IMR-90 (cell line): ENCODE measurements around the gene IL6ST. TPM values are rescaled to one million over a fixed set of nuclear protein-coding genes. Genes with fewer than 3 reads are reported as not detected.

Source experiments
- ATAC-seq: fragments of 200-7000 bp; cut with Tn5 transposase; 2 replicates; pipeline ENCODE4 v1.9.1; 2020; ENCODE audit warnings: low read depth, mild to moderate bottlenecking, moderate library complexity
- BruUV-seq: library from RNA; stranded (reverse); fragments of 400-500 nt; replicated peaks from 2 replicates; lab custom pipeline; 2021; lab: Mats Ljungman, UMichigan
- CTCF ChIA-PET: fragments of 300-600 bp; formaldehyde crosslinking; extraction: SDS; loops from one replicate; lab custom pipeline; 2021; ENCODE audit warnings: antibody characterized with exemption; lab: Yijun Ruan, JAX
- POLR2A ChIA-PET: fragments of 300-600 bp; sonication (Branson Sonifier 250); formaldehyde crosslinking; loops from one replicate; lab custom pipeline; 2022; ENCODE audit warnings: antibody characterized with exemption; ENCODE audit not compliant: unreplicated experiment; lab: Charles Lee
- DNase-seq: peaks from one replicate; pipeline ENCODE4 v3.0.0; 2013
- H2AFZ ChIP-seq: replicated peaks from 2 replicates; pipeline ENCODE3; 2013; ENCODE audit warnings: low read length, mild to moderate bottlenecking; ENCODE audit not compliant: poor library complexity
- H2AK5ac ChIP-seq: 2 replicates; pipeline ENCODE4 v1.6.1; 2013; ENCODE audit warnings: low read depth, low read length, inconsistent platforms
- H2AK9ac ChIP-seq: replicated peaks from 2 replicates; pipeline ENCODE3; 2013; ENCODE audit warnings: mild to moderate bottlenecking, low read depth, low read length, moderate library complexity; ENCODE audit not compliant: poor library complexity
- H2BK120ac ChIP-seq: 2 replicates; pipeline ENCODE4 v1.6.1; 2013; ENCODE audit warnings: low read depth, low read length, inconsistent platforms
- H2BK15ac ChIP-seq: 3 replicates; pipeline ENCODE4 v1.6.1; 2013; ENCODE audit warnings: low read depth, low read length, inconsistent platforms
- H2BK20ac ChIP-seq: 2 replicates; pipeline ENCODE4 v1.6.1; 2013; ENCODE audit warnings: low read depth, mild to moderate bottlenecking, inconsistent platforms, low read length, moderate library complexity
- H2BK5ac ChIP-seq: 2 replicates; pipeline ENCODE4 v1.6.1; 2013; ENCODE audit warnings: mild to moderate bottlenecking, low read depth, low read length, inconsistent platforms; ENCODE audit not compliant: poor library complexity, severe bottlenecking
- H3K14ac ChIP-seq: replicated peaks from 2 replicates; pipeline ENCODE4 v1.6.1; 2013; ENCODE audit warnings: low read depth, low read length, inconsistent platforms
- H3K18ac ChIP-seq: 2 replicates; pipeline ENCODE4 v1.6.1; 2013; ENCODE audit warnings: low read depth, low read length, control low read depth
- H3K23ac ChIP-seq: 2 replicates; pipeline ENCODE4 v1.6.1; 2013; ENCODE audit warnings: low read depth, low read length, inconsistent platforms
- H3K27ac ChIP-seq: 2 replicates; pipeline ENCODE4 v1.5.1; 2013; ENCODE audit warnings: mild to moderate bottlenecking, control low read depth, low read length; ENCODE audit not compliant: insufficient read depth
- H3K27me3 ChIP-seq: 2 replicates; pipeline ENCODE4 v1.6.1; 2013; ENCODE audit warnings: low read length; ENCODE audit not compliant: control insufficient read depth, insufficient read depth
- H3K36me3 ChIP-seq: 2 replicates; pipeline ENCODE4 v1.6.1; 2013; ENCODE audit warnings: low read length, mixed read lengths; ENCODE audit not compliant: control insufficient read depth, insufficient read depth
- H3K4ac ChIP-seq: 2 replicates; pipeline ENCODE4 v1.6.1; 2013; ENCODE audit warnings: low read depth, low read length, inconsistent platforms
- H3K4me1 ChIP-seq: 2 replicates; pipeline ENCODE4 v1.6.1; 2013; ENCODE audit warnings: low read length, mixed read lengths; ENCODE audit not compliant: control insufficient read depth, insufficient read depth
- H3K4me2 ChIP-seq: 2 replicates; pipeline ENCODE4 v1.6.1; 2013; ENCODE audit warnings: low read depth, mild to moderate bottlenecking, control low read depth, low read length, moderate library complexity
- H3K4me3 ChIP-seq: 2 replicates; pipeline ENCODE4 v1.5.1; 2013; ENCODE audit warnings: low read depth, mild to moderate bottlenecking, control low read depth, low read length, moderate library complexity; ENCODE audit not compliant: insufficient read depth
- H3K56ac ChIP-seq: 2 replicates; pipeline ENCODE4 v1.6.1; 2013; ENCODE audit warnings: low read length, inconsistent platforms; ENCODE audit not compliant: insufficient read depth; ENCODE audit errors: extremely low read depth
- H3K79me1 ChIP-seq, 2 experiments: 2 replicates each; pipeline ENCODE4 v1.6.1; 2013; ENCODE audit warnings: low read length in 2 of 2, inconsistent platforms in 1 of 2, low read depth in 1 of 2
- H3K9ac ChIP-seq: 2 replicates; pipeline ENCODE4 v1.6.1; 2013; ENCODE audit warnings: low read depth, low read length, control low read depth
- H3K9me1 ChIP-seq: 2 replicates; pipeline ENCODE4 v1.6.1; 2013; ENCODE audit warnings: low read length, inconsistent platforms; ENCODE audit not compliant: insufficient read depth
- H3K9me3 ChIP-seq: 2 replicates; pipeline ENCODE4 v1.6.1; 2013; ENCODE audit warnings: low read length; ENCODE audit not compliant: control insufficient read depth, insufficient read depth
- H4K20me1 ChIP-seq: 2 replicates; pipeline ENCODE4 v1.6.1; 2013; ENCODE audit warnings: low read length, inconsistent platforms; ENCODE audit not compliant: insufficient read depth
- H4K5ac ChIP-seq: 2 replicates; pipeline ENCODE4 v1.6.1; 2013; ENCODE audit warnings: mild to moderate bottlenecking, low read depth, low read length, control low read depth
- H4K8ac ChIP-seq, 2 experiments: 2 replicates each; pipeline ENCODE4 v1.6.1; 2013; ENCODE audit warnings: low read depth in 2 of 2, low read length in 2 of 2, control low read depth in 1 of 2, inconsistent platforms in 1 of 2
- H4K91ac ChIP-seq: 2 replicates; pipeline ENCODE4 v1.6.1; 2013; ENCODE audit warnings: low read depth, low read length, inconsistent platforms; ENCODE audit not compliant: insufficient read depth
- BHLHE40 ChIP-seq: fragments of 150-350 bp; IDR thresholded peaks from 2 replicates; pipeline ENCODE4 v1.6.1; 2016; ENCODE audit warnings: mild to moderate bottlenecking, low read depth, low read length
- CEBPB ChIP-seq: IDR thresholded peaks from 2 replicates; pipeline ENCODE4 v1.6.1; 2012; ENCODE audit warnings: low read depth, low read length, improper control_type of control experiment
- CHD1 ChIP-seq: IDR thresholded peaks from 2 replicates; pipeline ENCODE4 v1.6.1; 2012; ENCODE audit warnings: low read depth, low read length, improper control_type of control experiment
- FOS ChIP-seq: fragments of 150-350 bp; IDR thresholded peaks from 2 replicates; pipeline ENCODE4 v1.6.1; 2016; ENCODE audit warnings: low read depth, low read length
- MAFK ChIP-seq: IDR thresholded peaks from 2 replicates; pipeline ENCODE4 v1.6.1; 2012; ENCODE audit warnings: low read depth, low read length, improper control_type of control experiment
- MAZ ChIP-seq: IDR thresholded peaks from 2 replicates; pipeline ENCODE4 v1.6.1; 2012; ENCODE audit warnings: low read depth, mild to moderate bottlenecking, low read length, improper control_type of control experiment, moderate library complexity, borderline replicate concordance
- MXI1 ChIP-seq: IDR thresholded peaks from 2 replicates; pipeline ENCODE4 v1.6.1; 2012; ENCODE audit warnings: low read depth, mild to moderate bottlenecking, low read length, moderate library complexity, borderline replicate concordance
- NFE2L2 ChIP-seq: fragments of 150-350 bp; IDR thresholded peaks from 2 replicates; pipeline ENCODE4 v1.6.1; 2016; ENCODE audit warnings: low read depth, mild to moderate bottlenecking, low read length
- POLR2A ChIP-seq: IDR thresholded peaks from 2 replicates; pipeline ENCODE4 v1.6.1; 2012; ENCODE audit warnings: mild to moderate bottlenecking, low read depth, low read length
- RAD21 ChIP-seq: IDR thresholded peaks from 2 replicates; pipeline ENCODE4 v1.6.1; 2012; ENCODE audit warnings: low read length, improper control_type of control experiment
- RCOR1 ChIP-seq: IDR thresholded peaks from 2 replicates; pipeline ENCODE4 v1.6.1; 2012; ENCODE audit warnings: mild to moderate bottlenecking, low read length, improper control_type of control experiment; ENCODE audit not compliant: insufficient replicate concordance
- RFX5 ChIP-seq: IDR thresholded peaks from 2 replicates; pipeline ENCODE4 v1.8.0; 2012; ENCODE audit warnings: low read depth, mild to moderate bottlenecking, low read length, moderate library complexity
- SMC3 ChIP-seq: fragments of 150-350 bp; IDR thresholded peaks from 2 replicates; pipeline ENCODE4 v1.6.1; 2016; ENCODE audit warnings: low read depth, mild to moderate bottlenecking, antibody characterized with exemption, low read length, moderate library complexity
- WGBS, 2 experiments: methylation state at CpG; one replicate each; pipeline versions ENCODE4 v1.1.5 to v1.1.7; 2013; ENCODE audit warnings: missing lambda C conversion rate in 2 of 2; ENCODE audit not compliant: insufficient read length in 1 of 2; ENCODE audit errors: extremely low coverage in 2 of 2; 5-methylcytosine and 5-hydroxymethylcytosine counted together
- dilution Hi-C: fragments of 300-500 bp; cut with HindIII; formaldehyde crosslinking; loops from one replicate; pipeline ENCODE4 v1.14.3; 2018; ENCODE audit warnings: low sequenced_read_pairs; ENCODE audit not compliant: unreplicated experiment
- in situ Hi-C: fragments of 300-500 bp; cut with MboI; formaldehyde crosslinking; loops from 3 replicates; pipeline ENCODE4 v1.14.3; 2019; ENCODE audit warnings: low sequenced_read_pairs, inconsistent platforms, mixed read lengths
- intact Hi-C: fragments of 100-400 bp; cut with micrococcal nuclease; formaldehyde crosslinking; loops from 2 replicates; pipeline ENCODE4 v1.10.0; 2022
- polyA plus RNA-seq, 3 experiments: library from polyadenylated mRNA; depleted of rRNA; stranded (reverse); fragments of >200 nt; gene quantifications; 2 replicates each; pipeline ENCODE4 v1.2.3, GENCODE V29; 2012; ENCODE audit warnings: low replicate concordance in 1 of 3
- total RNA-seq: library from RNA; depleted of rRNA; stranded (reverse); fragments of >200 nt; gene quantifications from 2 replicates; pipeline ENCODE4 v1.2.3, GENCODE V29; 2012
- TF ChIP-seq, protein P1 (sequence below): fragments of 150-350 bp; IDR thresholded peaks from 2 replicates; pipeline ENCODE4 v1.6.1; 2016; ENCODE audit warnings: low read depth, mild to moderate bottlenecking, low read length, moderate library complexity, borderline replicate concordance
- TF ChIP-seq, protein P2 (sequence below): conservative IDR thresholded peaks from 2 replicates; pipeline ENCODE4 v1.5.1; 2012; ENCODE audit warnings: mild to moderate bottlenecking, low read depth, low read length, improper control_type of control experiment

IL6ST gene
- total and polyA plus RNA-seq, 2 of the 4 experiments (the other 2 are of a cell fraction), result 90.6 to 506 TPM

DNA sequence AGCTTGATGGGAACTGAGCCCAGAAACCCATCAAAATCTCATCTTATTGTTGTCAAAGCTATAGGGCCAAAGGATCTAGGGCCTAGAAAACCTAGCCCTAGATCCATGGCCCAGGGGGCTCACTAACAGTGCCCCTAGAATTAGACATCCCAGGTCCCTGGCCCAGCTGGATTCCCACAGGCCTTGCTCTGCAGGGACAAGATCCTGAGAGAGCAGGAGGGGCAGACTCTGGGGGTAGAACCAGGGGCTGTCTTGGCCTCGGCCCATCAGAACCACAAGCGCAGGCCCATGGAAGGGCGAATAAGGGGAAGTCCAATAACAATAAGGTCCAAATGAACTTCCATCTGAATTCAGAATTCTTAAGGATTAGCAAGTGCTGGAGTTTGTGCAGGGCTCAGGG lies 69.6 kb downstream of the IL6ST start:
- H4K91ac ChIP-seq, result no peak overlapping the region
- no peak overlapping the region for H4K5ac ChIP-seq
- no CpG with 5 or more reads among the region's 3 CpGs for WGBS, 2 experiments
- dilution Hi-C loops (no loop called here), intact Hi-C loops (no loop called here), in situ Hi-C loops (no loop called here)
- H3K56ac ChIP-seq, result no peak overlapping the region
- no peak overlapping the region for H3K4me2 ChIP-seq
- H3K4me3 ChIP-seq, result no peak overlapping the region
- no peaks in the 10 kb centered on the region for H3K27me3 ChIP-seq
- H3K18ac ChIP-seq, result no peak overlapping the region
- no peaks in the 10 kb centered on the region for H4K20me1 ChIP-seq
- no peaks in the 10 kb centered on the region for H3K36me3 ChIP-seq
- H3K27ac ChIP-seq, result no peak overlapping the region
- H3K9ac ChIP-seq, result no peak overlapping the region
- ChIA-PET CTCF (no interaction called here), POLR2A (no interaction called here)
- no peak overlapping the region for H2BK20ac ChIP-seq
- no peak overlapping the region for H3K23ac ChIP-seq
- H3K9me3 ChIP-seq, result no peaks in the 10 kb centered on the region
- ATAC-seq (no peak), DNase-seq (no peak)
- H2BK15ac ChIP-seq, result no peak overlapping the region
- no TSS peak for BruUV-seq
- no peaks in the 10 kb centered on the region; the same call in 1 of the 2 replicates for H3K9me1 ChIP-seq
- H3K79me1 ChIP-seq, result no peaks in the 10 kb centered on the region
- no peak overlapping the region for H2AK5ac ChIP-seq
- H3K14ac ChIP-seq, result no peak overlapping the region
- no peak overlapping the region for H2BK5ac ChIP-seq
- no peak overlapping the region for H3K4ac ChIP-seq
- no peak overlapping the region for H4K8ac ChIP-seq
- H3K4me1 ChIP-seq, result peaks cover 2% of the 10 kb centered on the region; the same call in 1 of the 2 replicates
- no peak overlapping the region for H2AK9ac ChIP-seq
- H2BK120ac ChIP-seq, result no peak overlapping the region
- TF ChIP-seq FOS (no peak), BHLHE40 (no peak), MAZ (no peak), RAD21 (no peak), CEBPB (no peak), CHD1 (no peak), SMC3 (no peak), POLR2A (no peak), MXI1 (no peak), RFX5 (no peak), NFE2L2 (no peak), MAFK (no peak), RCOR1 (no peak)
- TF ChIP-seq, protein P1, sequence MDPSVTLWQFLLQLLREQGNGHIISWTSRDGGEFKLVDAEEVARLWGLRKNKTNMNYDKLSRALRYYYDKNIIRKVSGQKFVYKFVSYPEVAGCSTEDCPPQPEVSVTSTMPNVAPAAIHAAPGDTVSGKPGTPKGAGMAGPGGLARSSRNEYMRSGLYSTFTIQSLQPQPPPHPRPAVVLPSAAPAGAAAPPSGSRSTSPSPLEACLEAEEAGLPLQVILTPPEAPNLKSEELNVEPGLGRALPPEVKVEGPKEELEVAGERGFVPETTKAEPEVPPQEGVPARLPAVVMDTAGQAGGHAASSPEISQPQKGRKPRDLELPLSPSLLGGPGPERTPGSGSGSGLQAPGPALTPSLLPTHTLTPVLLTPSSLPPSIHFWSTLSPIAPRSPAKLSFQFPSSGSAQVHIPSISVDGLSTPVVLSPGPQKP, result no peak
- TF ChIP-seq, protein P2, sequence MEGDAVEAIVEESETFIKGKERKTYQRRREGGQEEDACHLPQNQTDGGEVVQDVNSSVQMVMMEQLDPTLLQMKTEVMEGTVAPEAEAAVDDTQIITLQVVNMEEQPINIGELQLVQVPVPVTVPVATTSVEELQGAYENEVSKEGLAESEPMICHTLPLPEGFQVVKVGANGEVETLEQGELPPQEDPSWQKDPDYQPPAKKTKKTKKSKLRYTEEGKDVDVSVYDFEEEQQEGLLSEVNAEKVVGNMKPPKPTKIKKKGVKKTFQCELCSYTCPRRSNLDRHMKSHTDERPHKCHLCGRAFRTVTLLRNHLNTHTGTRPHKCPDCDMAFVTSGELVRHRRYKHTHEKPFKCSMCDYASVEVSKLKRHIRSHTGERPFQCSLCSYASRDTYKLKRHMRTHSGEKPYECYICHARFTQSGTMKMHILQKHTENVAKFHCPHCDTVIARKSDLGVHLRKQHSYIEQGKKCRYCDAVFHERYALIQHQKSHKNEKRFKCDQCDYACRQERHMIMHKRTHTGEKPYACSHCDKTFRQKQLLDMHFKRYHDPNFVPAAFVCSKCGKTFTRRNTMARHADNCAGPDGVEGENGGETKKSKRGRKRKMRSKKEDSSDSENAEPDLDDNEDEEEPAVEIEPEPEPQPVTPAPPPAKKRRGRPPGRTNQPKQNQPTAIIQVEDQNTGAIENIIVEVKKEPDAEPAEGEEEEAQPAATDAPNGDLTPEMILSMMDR, result no peak
- H2AFZ ChIP-seq, result no peak overlapping the region
